NCI-H2196 treated with DMSO at 0.1 percent for 48 hours (cell line): ENCODE measurements around the gene RNF220.

Source experiments
- DNase-seq: peaks from one replicate; lab custom pipeline; 2025; ENCODE audit not compliant: unreplicated experiment; lab: John Stamatoyannopoulos, UW

RNF220 gene

GRCh38 chr1:44672961-44673674 is 268.1 kb downstream of the RNF220 start:
- no peak for DNase-seq

DNA sequence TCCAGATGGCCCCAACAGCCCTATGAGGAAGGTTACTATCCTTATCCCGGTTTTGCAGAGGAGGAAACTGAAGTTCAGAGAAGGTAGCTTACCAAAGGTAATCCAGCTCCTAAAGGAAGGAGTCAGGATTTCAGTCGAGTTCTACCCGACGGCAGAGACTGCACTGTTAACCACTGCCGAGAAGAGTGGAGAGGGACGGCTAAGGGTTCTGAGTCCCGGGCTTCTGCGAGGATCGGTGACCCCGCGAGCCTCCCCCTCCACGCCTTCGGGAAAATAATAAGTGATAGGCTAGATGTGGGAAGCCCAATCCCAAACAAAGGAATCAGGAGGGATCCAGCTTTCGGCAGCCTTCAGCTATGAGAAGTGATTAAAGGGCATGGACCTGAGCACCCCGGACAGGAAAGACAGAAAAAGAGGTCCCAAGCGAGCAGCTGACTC is 268.6 kb downstream of the RNF220 start:
- no peak for DNase-seq

GRCh38 chr1:44674113-44675000 is 269.3 kb downstream of the RNF220 start, which contains the start of the genes ARMH1 and TMEM53:
ARMH1 (plus strand) TSS chr1:44674714; CDS start chr1:44689698, 14,984 bp downstream.
TMEM53 (minus strand) TSS chr1:44674481; CDS start chr1:44674391, 90 bp downstream.
- peak; percentile 98 for DNase-seq

DNA sequence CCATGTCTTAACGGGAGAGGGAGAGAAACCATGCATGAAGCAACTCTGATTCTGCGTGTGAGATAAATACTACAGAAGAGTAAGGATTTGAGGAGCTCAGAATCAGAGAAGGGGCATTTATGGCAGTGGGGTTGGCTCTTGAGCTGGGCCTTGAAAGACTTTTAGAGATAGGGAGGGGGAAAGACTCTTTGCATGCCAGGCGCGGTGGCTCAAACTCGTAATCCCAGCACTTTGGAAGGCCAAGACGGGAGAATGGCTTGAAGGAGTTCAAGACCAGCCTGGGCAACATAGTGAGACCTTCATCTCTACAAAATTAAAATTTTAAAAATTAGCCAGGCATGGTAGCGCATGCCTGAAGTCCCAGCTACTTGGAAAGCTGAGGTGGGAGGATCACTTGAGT is 270.1 kb downstream of the RNF220 start:
- no peak for DNase-seq

DNA sequence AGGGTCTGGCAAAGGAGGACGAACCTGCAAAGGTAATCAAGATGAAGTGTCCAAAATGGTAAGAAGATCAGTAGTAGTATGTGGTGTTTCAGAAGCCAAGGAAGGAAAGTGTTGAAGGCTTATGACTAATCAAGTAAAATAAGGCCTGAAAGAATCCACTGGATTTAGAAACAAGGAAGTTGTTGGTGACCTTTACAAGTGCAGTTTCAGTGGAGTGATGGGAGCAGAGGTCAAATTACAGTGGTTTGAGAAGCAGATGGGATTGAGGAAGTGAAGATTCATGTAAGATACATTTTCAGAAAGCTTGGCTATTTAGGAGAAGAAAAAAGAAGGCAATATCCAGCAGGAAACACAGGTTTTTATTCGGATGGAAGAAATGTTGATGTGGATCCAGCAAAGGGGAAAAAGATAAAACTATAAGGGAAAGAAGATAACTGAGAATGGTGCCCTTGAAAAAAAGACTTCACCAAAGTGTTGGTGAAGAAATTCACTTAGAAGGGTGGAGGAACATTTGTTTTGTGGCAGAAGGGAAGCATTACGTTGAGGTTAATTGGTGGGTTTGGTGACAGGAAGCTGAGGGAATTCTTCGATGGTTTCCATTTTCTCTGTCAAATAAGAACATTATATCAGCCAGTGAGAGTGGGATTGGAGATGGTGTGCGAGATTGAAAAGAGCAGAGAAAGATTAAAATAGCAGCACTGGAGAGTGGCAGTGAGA is 271.6 kb downstream of the RNF220 start:
- no peak for DNase-seq

GRCh38 chr1:44677201-44677766 is 272.2 kb downstream of the RNF220 start:
- no peak for DNase-seq

DNA sequence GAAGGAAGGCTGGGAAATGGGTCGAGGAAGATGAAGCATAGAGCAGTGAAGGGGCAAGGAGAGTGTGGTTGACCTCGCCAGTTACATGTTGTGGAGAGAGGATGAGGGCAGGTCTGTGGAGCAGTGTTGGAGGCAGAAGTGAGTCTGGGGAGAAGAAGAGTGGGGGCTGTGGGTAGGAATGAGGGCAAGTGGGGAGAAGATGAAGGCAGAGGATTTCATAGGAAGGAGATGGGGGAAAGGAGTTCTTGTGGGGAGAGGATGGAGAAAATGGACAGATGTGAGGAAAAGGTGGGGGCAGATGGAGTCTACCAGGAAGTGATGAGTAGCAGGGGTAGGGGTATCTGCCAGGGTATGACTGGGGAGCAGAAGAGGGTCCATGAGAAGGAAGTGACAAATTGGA is 273.1 kb downstream of the RNF220 start:
- DNase-seq, result no peak

DNA sequence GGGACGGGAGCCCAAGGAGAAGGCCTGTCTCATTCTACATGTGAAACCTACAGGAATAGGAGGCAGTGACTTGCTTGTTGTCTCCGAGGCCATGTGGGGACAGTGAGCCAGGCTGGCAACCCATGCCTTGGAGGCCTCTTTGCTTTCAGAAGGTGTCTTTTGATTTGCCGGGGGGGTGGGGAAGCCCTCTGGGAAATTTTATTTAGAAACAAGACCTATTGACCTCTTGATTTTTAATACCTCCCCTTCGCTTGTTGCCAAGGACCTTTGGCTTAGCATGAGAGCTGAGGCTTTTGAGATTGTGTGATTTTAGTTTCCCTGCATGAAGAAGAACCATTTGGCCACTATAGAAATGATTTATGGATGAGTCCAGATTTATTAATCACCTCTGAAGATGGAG is 273.6 kb downstream of the RNF220 start:
- no peak for DNase-seq

GRCh38 chr1:44679468-44679867 is 274.4 kb downstream of the RNF220 start:
- DNase-seq, result no peak

DNA sequence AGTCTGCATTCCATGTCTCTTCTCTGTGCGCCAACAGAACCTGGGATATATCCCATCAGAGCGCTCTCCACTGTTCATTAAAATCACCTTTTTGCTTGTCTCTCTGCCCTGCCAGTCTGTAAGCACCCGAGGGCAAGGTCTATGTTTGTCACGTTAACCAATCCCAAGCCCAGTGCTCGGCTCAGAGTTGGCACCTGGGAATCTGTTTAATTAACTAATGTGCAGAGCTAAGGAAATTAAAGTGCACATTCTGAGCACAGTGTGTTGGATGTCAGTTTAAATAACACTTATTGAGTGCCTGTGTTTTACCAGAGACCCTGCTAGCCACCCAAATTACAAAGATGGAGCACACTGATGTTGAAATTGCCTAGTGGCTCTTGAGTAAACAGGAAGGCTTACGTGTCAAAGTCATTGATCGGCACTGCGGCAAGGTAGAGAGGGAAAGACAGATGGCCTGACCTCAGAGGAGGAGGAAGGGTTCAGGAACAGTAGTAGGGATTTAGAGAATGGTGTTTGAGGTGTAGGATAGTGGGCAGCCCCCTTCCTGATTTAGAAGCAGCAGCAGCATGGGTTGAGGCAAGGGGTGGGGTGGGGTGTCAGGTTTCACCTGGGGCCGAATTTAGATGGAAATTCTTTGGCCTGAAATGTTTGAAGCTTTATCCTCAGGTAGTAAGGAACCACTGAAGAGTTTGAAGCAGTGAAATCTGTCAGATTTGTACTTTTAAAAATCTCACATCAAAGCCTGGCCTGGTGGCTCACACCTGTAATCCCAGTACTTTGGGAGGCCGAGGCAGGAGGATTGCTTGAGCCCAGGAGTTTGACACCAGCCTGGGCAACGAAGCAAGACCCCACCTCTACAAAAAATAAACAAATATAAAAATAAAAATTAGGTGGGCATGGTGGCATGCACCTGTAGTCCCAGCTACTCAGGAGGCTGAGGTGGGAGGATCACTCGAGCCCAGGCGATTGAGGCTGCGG is 277.1 kb downstream of the RNF220 start:
- no peak for DNase-seq

DNA sequence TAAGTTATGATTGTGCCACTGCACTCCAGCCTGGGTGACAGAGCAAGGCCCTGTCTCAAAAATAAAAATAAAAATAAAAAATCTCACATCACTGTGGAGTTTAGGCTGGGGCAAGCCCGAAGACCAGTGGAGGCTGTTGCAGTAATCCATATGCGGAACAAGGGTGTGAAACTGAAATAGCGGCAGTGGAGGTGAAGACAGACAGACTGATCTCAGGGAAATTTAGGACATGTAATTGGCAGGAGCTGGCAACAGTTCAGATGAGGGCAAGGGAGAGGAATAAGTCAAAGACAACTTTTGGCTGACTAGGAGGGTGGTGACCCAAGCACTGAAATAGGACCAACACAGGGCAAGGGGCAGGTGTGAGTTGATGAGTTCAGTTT is 277.8 kb downstream of the RNF220 start:
- no peak for DNase-seq

- DNase-seq, result no peak
Observed at GRCh38 chr1:44684525-44684924, 279.5 kb downstream of the RNF220 start.

- no peak for DNase-seq
Observed at GRCh38 chr1:44685218-44685617, 280.2 kb downstream of the RNF220 start.

- DNase-seq, result no peak
Observed at GRCh38 chr1:44685881-44686280, 280.8 kb downstream of the RNF220 start.

- DNase-seq, result no peak
Observed at GRCh38 chr1:44688760-44689446, 283.8 kb downstream of the RNF220 start.

DNA sequence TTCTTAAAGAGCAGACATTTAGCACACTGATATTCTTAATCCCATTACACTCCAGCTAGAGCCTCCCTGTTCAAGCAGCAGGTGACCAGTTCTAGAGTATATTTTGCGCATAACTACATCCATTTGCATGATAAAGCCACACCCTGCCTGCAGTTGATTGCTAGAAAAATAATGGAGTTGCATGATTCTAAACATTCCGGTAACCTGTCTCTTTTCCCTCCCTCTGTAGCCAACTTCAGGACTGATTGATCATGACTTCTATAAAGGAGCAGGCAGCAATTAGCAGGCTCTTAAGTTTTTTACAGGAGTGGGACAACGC is 284.4 kb downstream of the RNF220 start:
- no peak for DNase-seq

DNA sequence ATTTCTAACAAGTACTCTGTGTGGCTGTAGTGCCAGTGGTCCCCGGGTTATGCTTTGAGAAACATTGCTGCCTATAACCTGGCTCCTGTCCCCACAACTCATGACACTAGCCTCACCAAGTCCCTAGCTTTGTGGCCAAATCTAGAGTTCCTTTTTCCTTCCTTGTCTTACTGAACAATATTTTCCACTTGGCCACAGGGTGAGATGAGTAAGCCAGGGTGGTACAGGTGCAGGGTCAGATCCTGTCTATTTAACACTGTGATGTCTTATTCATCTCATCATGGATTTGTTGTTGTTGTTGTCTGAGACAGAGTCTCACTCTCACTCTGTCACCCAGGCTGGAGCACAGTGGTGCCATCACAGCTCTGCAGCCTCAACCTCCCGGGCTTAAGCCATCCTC is 288.1 kb downstream of the RNF220 start:
- DNase-seq, result no peak

DNA sequence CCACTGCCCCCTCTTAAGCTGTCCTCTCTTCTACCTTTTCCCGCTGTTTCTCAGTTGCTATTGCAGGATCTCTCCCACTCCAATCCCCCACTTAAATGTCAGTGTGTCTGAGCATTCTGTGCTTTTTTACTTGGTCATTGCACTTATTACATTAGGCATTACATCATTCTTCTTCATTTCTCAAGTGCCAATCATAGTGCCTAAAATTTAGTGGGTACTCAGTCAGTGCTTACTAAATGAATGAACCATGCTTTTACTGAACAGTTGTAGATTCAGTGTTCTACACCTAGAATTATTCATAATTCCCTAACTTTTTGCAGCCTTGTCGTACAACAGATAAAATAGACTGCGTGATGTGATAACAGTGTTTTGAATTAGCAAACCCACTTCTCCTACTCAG is 288.8 kb downstream of the RNF220 start:
- no peak for DNase-seq

GRCh38 chr1:44694863-44695478 is 289.9 kb downstream of the RNF220 start:
- DNase-seq, result no peak
